HUES6 (cell line): Measurements from ENCODE around the gene MIB1.
A peak's percentile ranks its signal among the peaks of the same experiment; 100 is the strongest.
"Not testable (repeated sequence)": the region's sequence is repeated elsewhere in the genome, so short reads cannot be mapped to it uniquely, and the experiment has no call there.

Experiments
- H3K27ac ChIP-seq: 2 replicates; pipeline ENCODE4 v1.7.0; 2013; ENCODE audit warnings: low read depth, mild to moderate bottlenecking, low read length, inconsistent platforms
- H3K27me3 ChIP-seq: 2 replicates; pipeline ENCODE4 v1.6.1; 2013; ENCODE audit warnings: low read length; ENCODE audit not compliant: control insufficient read depth, insufficient read depth
- H3K36me3 ChIP-seq: 2 replicates; pipeline ENCODE4 v1.6.1; 2013; ENCODE audit warnings: low read length; ENCODE audit not compliant: control insufficient read depth, insufficient read depth
- H3K4me1 ChIP-seq: 2 replicates; pipeline ENCODE4 v1.6.1; 2013; ENCODE audit warnings: low read length; ENCODE audit not compliant: control insufficient read depth, insufficient read depth
- H3K4me3 ChIP-seq: 2 replicates; pipeline ENCODE4 v1.5.1; 2013; ENCODE audit warnings: low read depth, low read length
- H3K9ac ChIP-seq: one replicate; pipeline ENCODE4 v1.6.1; 2013; ENCODE audit warnings: mild to moderate bottlenecking, low read length
- H3K9me3 ChIP-seq: 2 replicates; pipeline ENCODE4 v1.6.1; 2013; ENCODE audit warnings: low read depth, low read length; ENCODE audit not compliant: control insufficient read depth, insufficient read depth

The MIB1 gene

GRCh38 chr18:21722687-21723086 lies 17.9 kb upstream of the MIB1 start:
- Histone ChIP-seq H3K4me3 (no peak overlapping the region), H3K4me1 (no peaks in the 10 kb centered on the region), H3K36me3 (no peaks in the 10 kb centered on the region), H3K9ac (no peak overlapping the region), H3K27ac (no peak overlapping the region), H3K27me3 (no peaks in the 10 kb centered on the region), H3K9me3 (no peaks in the 10 kb centered on the region)

- Histone ChIP-seq H3K27ac (no peak overlapping the region), H3K9me3 (no peaks in the 10 kb centered on the region), H3K4me1 (no peaks in the 10 kb centered on the region), H3K9ac (no peak overlapping the region), H3K4me3 (no peak overlapping the region), H3K36me3 (no peaks in the 10 kb centered on the region), H3K27me3 (no peaks in the 10 kb centered on the region)
Measured at GRCh38 chr18:21725201-21725600, 15.4 kb upstream of the MIB1 start.

- Histone ChIP-seq H3K36me3 (no peaks in the 10 kb centered on the region), H3K4me3 (no peak overlapping the region), H3K27ac (no peak overlapping the region), H3K9me3 (no peaks in the 10 kb centered on the region), H3K27me3 (no peaks in the 10 kb centered on the region), H3K4me1 (no peaks in the 10 kb centered on the region), H3K9ac (no peak overlapping the region)
Measured at GRCh38 chr18:21727702-21728101, 12.9 kb upstream of the MIB1 start.

DNA sequence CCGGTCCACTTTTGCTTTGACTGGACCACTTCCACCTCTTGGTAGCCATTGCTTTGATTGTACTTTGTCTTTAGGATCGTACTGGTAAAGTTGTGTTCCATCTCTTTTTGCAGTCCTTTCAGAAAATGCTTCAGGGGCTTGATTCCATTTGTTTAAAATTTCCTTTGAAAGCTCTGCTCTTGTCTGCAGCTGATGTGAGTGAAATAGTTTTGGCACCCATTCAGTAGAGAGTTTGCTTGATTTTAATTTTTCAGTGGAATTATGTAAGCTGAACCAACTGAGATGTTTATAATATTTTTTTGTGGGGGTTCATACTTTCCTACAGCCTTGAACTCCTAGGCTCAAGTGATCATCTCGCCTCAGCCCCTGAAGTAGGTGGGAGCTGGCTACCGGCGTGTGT lies 7.6 kb upstream of the MIB1 start:
- Histone ChIP-seq H3K27ac (no peak overlapping the region), H3K4me1 (peaks cover 11% of the 10 kb centered on the region), H3K4me3 (no peak overlapping the region), H3K27me3 (no peaks in the 10 kb centered on the region), H3K9ac (no peak overlapping the region), H3K9me3 (no peaks in the 10 kb centered on the region), H3K36me3 (no peaks in the 10 kb centered on the region)

DNA sequence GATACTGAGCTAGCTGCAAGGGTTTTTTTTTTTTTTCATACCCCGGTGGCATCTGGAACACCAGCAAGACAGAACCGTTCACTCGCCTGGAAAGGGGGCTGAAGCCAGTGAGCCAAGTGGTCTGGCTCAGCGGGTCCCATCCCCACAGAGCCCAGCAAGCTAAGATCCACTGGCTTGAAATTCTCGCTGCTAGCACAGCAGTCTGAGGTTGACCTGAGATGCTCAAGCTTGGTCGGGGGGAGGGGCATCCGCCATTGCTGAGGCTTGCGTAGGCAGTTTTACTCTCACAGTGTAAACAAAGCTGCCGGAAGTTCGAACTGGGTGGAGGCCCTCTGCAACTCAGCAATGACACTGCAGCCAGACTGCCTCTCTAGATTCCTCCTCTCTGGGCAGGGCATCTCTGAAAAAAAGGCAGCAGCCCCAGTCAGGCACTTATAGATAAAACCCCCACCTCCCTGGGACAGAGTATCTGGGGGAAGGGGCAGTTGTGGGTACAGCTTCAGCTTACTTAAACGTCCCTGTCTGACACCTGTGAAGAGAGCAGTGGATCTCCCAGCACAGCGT lies 5.1 kb upstream of the MIB1 start:
- Histone ChIP-seq H3K9ac (no peak overlapping the region), H3K27me3 (no peaks in the 10 kb centered on the region), H3K4me1 (peaks cover 18% of the 10 kb centered on the region), H3K4me3 (peak overlapping the region; percentile 22; the same call in 1 of the 2 replicates), H3K9me3 (no peaks in the 10 kb centered on the region), H3K27ac (no peak overlapping the region), H3K36me3 (no peaks in the 10 kb centered on the region)

DNA sequence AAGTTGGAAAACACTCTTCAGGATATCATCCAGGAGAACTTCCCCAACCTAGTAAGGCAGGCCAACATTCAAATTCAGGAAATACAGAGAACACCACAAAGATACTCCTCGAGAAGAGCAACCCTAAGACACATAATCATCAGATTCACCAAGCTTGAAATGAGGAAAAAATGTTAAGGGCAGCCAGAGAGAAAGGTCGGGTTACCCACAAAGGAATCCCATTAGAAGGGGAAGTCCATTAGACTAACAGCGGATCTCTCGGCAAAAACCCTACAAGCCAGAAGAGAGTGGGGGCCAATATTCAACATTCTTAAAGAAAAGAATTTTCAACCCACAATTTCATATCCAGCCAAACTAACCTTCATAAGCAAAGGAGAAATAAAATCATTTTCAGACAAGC lies 3.7 kb upstream of the MIB1 start:
- H3K9ac ChIP-seq, H3K9me3 ChIP-seq, H3K27me3 ChIP-seq, H3K36me3 ChIP-seq, H3K27ac ChIP-seq, H3K4me3 ChIP-seq: not testable (repeated sequence)
- H3K4me1 ChIP-seq = peaks cover 18% of the 10 kb centered on the region

GRCh38 chr18:21739604-21740537 lies 721 bp upstream of the MIB1 start:
- Histone ChIP-seq H3K4me1 (peaks cover 18% of the 10 kb centered on the region), H3K9me3 (no peaks in the 10 kb centered on the region), H3K27me3 (no peaks in the 10 kb centered on the region), H3K9ac (no peak overlapping the region), H3K4me3 (peak overlapping the region; percentile 68), H3K27ac (no peak overlapping the region), H3K36me3 (no peaks in the 10 kb centered on the region)

- Histone ChIP-seq H3K4me3 (peak overlapping the region; percentile 68), H3K4me1 (peaks cover 7% of the 10 kb centered on the region), H3K9me3 (no peaks in the 10 kb centered on the region), H3K27me3 (no peaks in the 10 kb centered on the region), H3K36me3 (no peaks in the 10 kb centered on the region), H3K9ac (peak overlapping the region; percentile 86), H3K27ac (no peak overlapping the region; the same call in 1 of the 2 replicates)
Measured at GRCh38 chr18:21741312-21741561, 645 bp downstream of the MIB1 start.

DNA sequence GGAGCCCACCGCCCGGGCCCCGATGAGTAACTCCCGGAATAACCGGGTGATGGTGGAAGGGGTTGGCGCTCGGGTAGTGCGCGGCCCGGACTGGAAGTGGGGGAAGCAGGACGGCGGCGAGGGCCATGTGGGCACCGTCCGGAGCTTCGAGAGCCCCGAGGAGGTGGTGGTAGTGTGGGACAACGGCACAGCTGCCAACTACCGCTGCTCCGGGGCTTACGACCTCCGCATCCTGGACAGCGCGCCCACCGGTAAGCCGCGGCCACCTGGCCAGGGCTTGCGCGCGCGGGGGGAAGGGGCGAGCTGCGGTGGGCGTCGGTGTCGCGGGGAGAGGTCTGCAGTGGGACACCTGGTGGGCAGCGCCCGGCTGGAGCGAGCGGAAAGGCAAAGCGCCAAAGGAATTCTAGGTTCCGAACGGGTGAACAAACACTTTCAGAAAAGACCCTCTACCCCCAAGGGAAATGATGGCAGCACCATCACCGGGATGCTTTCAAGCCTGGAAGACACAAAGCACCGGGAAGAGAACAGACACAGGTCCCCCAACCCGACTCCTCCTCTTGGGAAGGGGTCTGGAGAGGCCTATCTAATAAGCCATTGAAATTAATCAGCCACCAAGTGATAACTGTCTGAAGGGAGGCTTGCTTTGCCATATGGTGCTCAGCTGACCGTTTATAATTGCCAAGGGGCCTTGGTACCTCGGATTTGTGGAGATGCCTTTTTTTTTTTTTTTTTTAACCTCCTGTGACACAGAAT lies 1.1 kb downstream of the MIB1 start:
- Histone ChIP-seq H3K27me3 (no peaks in the 10 kb centered on the region), H3K36me3 (no peaks in the 10 kb centered on the region), H3K27ac (no peak overlapping the region; the same call in 1 of the 2 replicates), H3K4me1 (peaks cover 12% of the 10 kb centered on the region), H3K9me3 (no peaks in the 10 kb centered on the region), H3K4me3 (peak overlapping the region; percentile 68), H3K9ac (peak overlapping the region; percentile 86)

GRCh38 chr18:21742315-21742687 lies 1.7 kb downstream of the MIB1 start:
- Histone ChIP-seq H3K9me3 (no peaks in the 10 kb centered on the region), H3K27ac (no peak overlapping the region; the same call in 1 of the 2 replicates), H3K9ac (no peak overlapping the region), H3K36me3 (no peaks in the 10 kb centered on the region), H3K4me3 (peak overlapping the region; percentile 68), H3K4me1 (peaks cover 17% of the 10 kb centered on the region), H3K27me3 (no peaks in the 10 kb centered on the region)
